Prostate gland (tissue), 2 donors: ENCODE results near the gene C11orf91.

Experiments used
- POLR2A ChIP-seq: fragments of 450-650 bp; IDR thresholded peaks from one replicate; pipeline ENCODE4 v1.6.1; 2016; ENCODE audit warnings: antibody characterized with exemption, mild to moderate bottlenecking
- TF ChIP-seq, protein P1 (sequence below), 4 experiments: fragments of 200-600 bp in 2 of 4; fragments of 450-650 bp in 2 of 4; sonication (generic) in 2 of 4; IDR thresholded peaks; 1 replicate in 3 of 4; 2 replicates in 1 of 4; pipeline ENCODE4 v1.5.1; 2016 to 2019; ENCODE audit warnings: antibody characterized with exemption in 4 of 4, mild to moderate bottlenecking in 2 of 4, moderate library complexity in 2 of 4

DNA sequence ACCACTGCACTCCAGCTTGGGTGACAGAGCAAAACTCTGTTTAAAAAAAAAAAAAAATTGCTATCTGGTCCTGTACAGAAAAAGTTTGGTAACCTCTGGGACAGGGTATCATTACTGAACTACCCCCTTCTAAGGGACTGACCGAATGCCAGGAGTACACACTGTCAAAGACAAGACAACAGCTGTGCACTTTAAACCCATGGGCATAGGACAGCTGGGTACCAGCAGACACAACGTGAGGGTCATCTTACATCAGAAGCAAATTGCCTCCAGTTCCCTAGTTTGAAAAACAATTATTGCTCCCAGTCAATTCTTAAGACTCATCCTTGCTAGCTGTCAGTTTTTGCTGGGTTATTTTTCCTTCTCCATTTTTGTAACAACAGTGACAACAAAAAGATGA lies 17.8 kb upstream of the C11orf91 start:
- TF ChIP-seq, protein P1, sequence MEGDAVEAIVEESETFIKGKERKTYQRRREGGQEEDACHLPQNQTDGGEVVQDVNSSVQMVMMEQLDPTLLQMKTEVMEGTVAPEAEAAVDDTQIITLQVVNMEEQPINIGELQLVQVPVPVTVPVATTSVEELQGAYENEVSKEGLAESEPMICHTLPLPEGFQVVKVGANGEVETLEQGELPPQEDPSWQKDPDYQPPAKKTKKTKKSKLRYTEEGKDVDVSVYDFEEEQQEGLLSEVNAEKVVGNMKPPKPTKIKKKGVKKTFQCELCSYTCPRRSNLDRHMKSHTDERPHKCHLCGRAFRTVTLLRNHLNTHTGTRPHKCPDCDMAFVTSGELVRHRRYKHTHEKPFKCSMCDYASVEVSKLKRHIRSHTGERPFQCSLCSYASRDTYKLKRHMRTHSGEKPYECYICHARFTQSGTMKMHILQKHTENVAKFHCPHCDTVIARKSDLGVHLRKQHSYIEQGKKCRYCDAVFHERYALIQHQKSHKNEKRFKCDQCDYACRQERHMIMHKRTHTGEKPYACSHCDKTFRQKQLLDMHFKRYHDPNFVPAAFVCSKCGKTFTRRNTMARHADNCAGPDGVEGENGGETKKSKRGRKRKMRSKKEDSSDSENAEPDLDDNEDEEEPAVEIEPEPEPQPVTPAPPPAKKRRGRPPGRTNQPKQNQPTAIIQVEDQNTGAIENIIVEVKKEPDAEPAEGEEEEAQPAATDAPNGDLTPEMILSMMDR (IDR thresholded peaks at IDR 0.05), result no peak
- TF ChIP-seq POLR2A, result no peak
